Right cardiac atrium (tissue), 5 donors: ENCODE data around the gene SLC26A8. TPM values are rescaled to one million over a fixed set of nuclear protein-coding genes. Genes with fewer than 3 reads are reported as not detected.
A peak's percentile ranks its signal among the peaks of the same experiment; 100 is the strongest.

Experiments used
- ATAC-seq, 2 donors: fragments of 200-7000 bp; cut with Tn5 transposase; one replicate each; pipeline versions ENCODE4 v1.8.0 to v1.9.1; 2020; ENCODE audit warnings: moderate library complexity in 2 of 2, mild to moderate bottlenecking in 1 of 2
- DNase-seq, 3 donors: peaks; one replicate each; pipeline ENCODE4 v3.0.0-alpha.2; 2020
- H3K27ac ChIP-seq: one replicate; pipeline ENCODE4 v1.5.1; 2013; ENCODE audit warnings: mild to moderate bottlenecking, low read length, control low read depth, moderate library complexity
- H3K27me3 ChIP-seq: one replicate; pipeline ENCODE4 v1.6.1; 2013; ENCODE audit not compliant: control insufficient read depth, insufficient read depth
- H3K4me1 ChIP-seq: one replicate; pipeline ENCODE4 v1.6.1; 2013; ENCODE audit warnings: low read length; ENCODE audit not compliant: control insufficient read depth, insufficient read depth
- H3K4me3 ChIP-seq: one replicate; pipeline ENCODE4 v1.5.1; 2013; ENCODE audit warnings: low read length, control low read depth
- H3K9me3 ChIP-seq: one replicate; pipeline ENCODE4 v1.6.1; 2013; ENCODE audit warnings: low read length; ENCODE audit not compliant: control insufficient read depth
- WGBS: extraction: QIAGEN DNeasy Blood & Tissue Kit; methylation state at CpG from one replicate; pipeline ENCODE4 v1.1.7; 2013; 5-methylcytosine and 5-hydroxymethylcytosine counted together
- intact Hi-C, 4 donors: fragments of 100-400 bp; cut with DNase I; formaldehyde crosslinking; loops; one replicate each; pipeline versions ENCODE4 v1.11.0 to v1.14.0; 2022 to 2023
- polyA plus RNA-seq: library from polyadenylated mRNA; stranded (reverse); fragments of 200-250 nt; gene quantifications from one replicate; pipeline ENCODE4 v1.2.3, GENCODE V29; 2013
- total RNA-seq, 4 donors: library from RNA; stranded (reverse); fragmentation: NEBNext Ultra II Directional; extraction: Animal tissue kit (Norgen Biotek cat#: 25700); gene quantifications; one replicate each; pipeline ENCODE4 v1.2.1, GENCODE V29; 2021
- donor health status: healthy with polysubstance abuse.
- donor health status: DM: no; HTN: yes; CAD: no.
- donor health status: DM: no; HTN: no; CAD: no.
- donor health status: DM: no; HTN: yes; CAD: no; lungs with severe emphysema.
- donor health status: DM: yes; HTN: yes; CAD: no.

SLC26A8 gene
- total and polyA plus RNA-seq, 5 donors = 0.29 TPM; not detected in 4

DNA sequence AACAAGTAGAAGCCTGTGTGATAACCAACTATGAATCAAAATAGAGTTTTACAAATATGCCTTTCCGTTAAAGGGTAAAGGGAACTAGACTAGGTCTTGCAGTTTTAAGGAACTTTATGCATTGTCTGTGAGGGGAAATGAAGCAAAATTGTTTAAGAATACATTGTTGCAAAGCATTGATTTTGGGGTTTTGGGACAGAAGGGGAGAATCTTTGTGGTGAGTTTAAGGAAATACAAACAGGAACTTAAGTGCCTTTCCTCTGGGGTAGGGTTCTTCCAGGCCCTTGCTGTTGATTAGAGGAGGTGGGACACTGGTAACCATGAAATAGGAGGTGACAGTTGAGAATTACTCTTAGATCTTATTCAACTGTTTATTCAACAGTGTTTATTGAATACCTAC is 7.8 kb upstream of the SLC26A8 start:
- intact Hi-C loops = loop anchor here in 1 of 4 donors (10.0 kb wide), 1 partner anchor 163 kb away; the partner anchor contains the start of gene BRPF3
- Histone ChIP-seq H3K27me3 (no peaks in the 10 kb centered on the region), H3K27ac (no peak overlapping the region), H3K4me3 (no peak overlapping the region), H3K4me1 (peaks cover 2% of the 10 kb centered on the region), H3K9me3 (no peaks in the 10 kb centered on the region)
- DNase-seq = no peak
- 77% methylated on average over 1 of the region's 1 CpG for WGBS
- ATAC-seq = no peak

DNA sequence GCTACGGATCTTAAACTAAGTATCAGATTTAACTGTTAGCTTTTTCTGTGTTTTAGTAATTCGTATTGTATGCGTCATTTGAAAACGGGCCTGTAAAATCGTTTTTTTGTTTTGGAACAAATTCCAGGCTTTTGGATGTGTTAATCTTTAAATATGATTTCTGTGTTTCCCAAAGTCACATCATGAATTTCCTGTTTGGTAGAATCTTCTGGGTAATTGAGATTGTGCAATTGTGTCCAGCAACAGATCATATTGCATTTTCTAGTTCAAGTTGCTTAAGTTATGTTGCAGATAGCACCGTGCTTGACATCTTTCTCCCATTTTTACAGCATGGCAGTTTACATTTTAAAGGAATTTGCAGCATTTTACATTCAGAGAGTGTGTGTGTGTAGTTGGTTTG is 5.0 kb upstream of the SLC26A8 start:
- Histone ChIP-seq H3K27ac (no peak overlapping the region), H3K4me3 (peak overlapping the region; percentile 86), H3K4me1 (peaks cover 2% of the 10 kb centered on the region), H3K9me3 (no peaks in the 10 kb centered on the region), H3K27me3 (no peaks in the 10 kb centered on the region)
- 3% methylated on average over 6 of the region's 6 CpGs for WGBS
- intact Hi-C loops = loop anchor here in 3 of 4 donors (2.0 to 5.0 kb wide), 2 partner anchors 65 to 168 kb away; partner anchors contain the start of gene BRPF3 (in 2 of the 3)
- DNase-seq (no peak), ATAC-seq (no peak)

GRCh38 chr6:36028877-36029324 is 4.5 kb upstream of the SLC26A8 start:
- Histone ChIP-seq H3K4me1 (peaks cover 2% of the 10 kb centered on the region), H3K9me3 (no peaks in the 10 kb centered on the region), H3K4me3 (peak overlapping the region; percentile 86), H3K27ac (peak overlapping the region; percentile 57), H3K27me3 (no peaks in the 10 kb centered on the region)
- DNase-seq (peak; percentile 75 to 85 (median 77)), ATAC-seq (peak; percentile 67 to 79)
- WGBS = 1% methylated on average over 13 of the region's 13 CpGs
- intact Hi-C loops = loop anchor here in 3 of 4 donors (2.0 to 5.0 kb wide), 2 partner anchors 66 to 168 kb away; partner anchors contain the start of gene BRPF3 (in 2 of the 3)

GRCh38 chr6:36028088-36028876 is 3.8 kb upstream of the SLC26A8 start:
- Histone ChIP-seq H3K27ac (peak overlapping the region; percentile 74), H3K27me3 (no peaks in the 10 kb centered on the region), H3K9me3 (no peaks in the 10 kb centered on the region), H3K4me1 (peaks cover 2% of the 10 kb centered on the region), H3K4me3 (peak overlapping the region; percentile 86)
- intact Hi-C loops = loop anchor here in 3 of 4 donors (2.0 to 5.0 kb wide), 2 partner anchors 67 to 169 kb away; partner anchors contain the start of gene BRPF3 (in 2 of the 3)
- ATAC-seq (peak; percentile 30), DNase-seq (peak; percentile 42 to 73 (median 73))
- under 1% methylated on average over 44 of the region's 44 CpGs for WGBS

GRCh38 chr6:36027501-36028087 is 3.2 kb upstream of the SLC26A8 start, which contains the start of gene MAPK14:
Gene MAPK14 (plus strand): TSS chr6:36027808. CDS start chr6:36028158, 350 bp downstream.
- ATAC-seq = peak; percentile 96
- H3K9me3 ChIP-seq = no peaks in the 10 kb centered on the region
- H3K27ac ChIP-seq = peak within 1 kb of the TSS; percentile 74
- under 1% methylated on average over 62 of the region's 62 CpGs for WGBS
- intact Hi-C loops = loop anchor here (2.0 to 5.0 kb wide), 2 partner anchors 67 to 170 kb away; partner anchors contain the start of gene BRPF3 (in 2 of the 4)
- H3K4me1 ChIP-seq = peaks cover 2% of the 10 kb centered on the region
- peak; percentile 99 to 100 (median 99) for DNase-seq
- peak within 1 kb of the TSS; percentile 86 for H3K4me3 ChIP-seq
- H3K27me3 ChIP-seq = no peaks in the 10 kb centered on the region

DNA sequence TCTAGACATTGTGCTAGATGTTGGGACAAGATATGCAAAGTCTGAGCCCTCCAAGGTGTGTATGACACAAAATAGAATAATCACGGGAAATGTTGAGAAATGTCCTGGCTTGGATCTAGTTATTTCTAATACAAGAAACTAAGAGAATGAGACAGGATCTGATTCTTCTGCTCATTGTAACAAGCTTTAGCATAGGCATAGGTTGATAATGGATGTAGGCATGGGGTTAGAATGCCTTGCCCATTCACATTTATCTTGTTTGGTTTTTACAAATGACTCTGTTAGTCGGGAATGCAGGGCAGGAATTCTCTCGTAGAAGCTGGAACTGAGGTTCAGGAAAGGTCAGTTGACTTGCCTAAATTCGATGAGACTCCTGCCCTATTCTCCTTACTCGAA is 1.5 kb upstream of the SLC26A8 start:
- no peaks in the 10 kb centered on the region for H3K27me3 ChIP-seq
- H3K4me1 ChIP-seq = no peaks in the 10 kb centered on the region
- 38% methylated on average over 5 of the region's 5 CpGs for WGBS
- intact Hi-C loops = loop anchor here in 3 of 4 donors (2.0 to 5.0 kb wide), 2 partner anchors 69 to 171 kb away; partner anchors contain the start of gene BRPF3 (in 2 of the 3)
- H3K27ac ChIP-seq = no peak overlapping the region
- DNase-seq (no peak), ATAC-seq (no peak)
- H3K4me3 ChIP-seq = no peak overlapping the region
- no peaks in the 10 kb centered on the region for H3K9me3 ChIP-seq

GRCh38 chr6:36025260-36025931 is 955 bp upstream of the SLC26A8 start:
- ATAC-seq = no peak
- no peaks in the 10 kb centered on the region for H3K27me3 ChIP-seq
- no peak overlapping the region for H3K27ac ChIP-seq
- H3K4me1 ChIP-seq = no peaks in the 10 kb centered on the region
- intact Hi-C loops = loop anchor here in 2 of 4 donors (5.0 kb wide), 1 partner anchor 172 kb away; the partner anchor contains the start of gene BRPF3 (in 2 of the 2)
- DNase-seq = no peak
- no peak overlapping the region for H3K4me3 ChIP-seq
- H3K9me3 ChIP-seq = no peaks in the 10 kb centered on the region
- 84% methylated on average over 1 of the region's 1 CpG for WGBS

- ATAC-seq (no peak), DNase-seq (no peak)
- Histone ChIP-seq H3K27me3 (no peaks in the 10 kb centered on the region), H3K27ac (no peak overlapping the region), H3K4me1 (peaks cover 2% of the 10 kb centered on the region), H3K4me3 (no peak overlapping the region), H3K9me3 (no peaks in the 10 kb centered on the region)
- intact Hi-C loops = no loop called here
- 2% methylated on average over 1 of the region's 1 CpG for WGBS
These were observed 4.3 kb downstream of the SLC26A8 start for GRCh38 chr6:36020154-36020553.

GRCh38 chr6:36019167-36019566 is 5.3 kb downstream of the SLC26A8 start:
- no peak for ATAC-seq
- intact Hi-C loops = no loop called here
- no peak overlapping the region for H3K27ac ChIP-seq
- no peaks in the 10 kb centered on the region for H3K27me3 ChIP-seq
- WGBS = 88% methylated on average over 11 of the region's 11 CpGs
- H3K4me1 ChIP-seq = peaks cover 2% of the 10 kb centered on the region
- no peaks in the 10 kb centered on the region for H3K9me3 ChIP-seq
- H3K4me3 ChIP-seq = no peak overlapping the region
- DNase-seq = no peak

GRCh38 chr6:36018339-36018738 is 6.1 kb downstream of the SLC26A8 start:
- no peaks in the 10 kb centered on the region for H3K9me3 ChIP-seq
- no peak for DNase-seq
- H3K27me3 ChIP-seq = no peaks in the 10 kb centered on the region
- peaks cover 2% of the 10 kb centered on the region for H3K4me1 ChIP-seq
- no peak overlapping the region for H3K4me3 ChIP-seq
- 87% methylated on average over 2 of the region's 2 CpGs for WGBS
- no peak for ATAC-seq
- intact Hi-C loops = no loop called here
- H3K27ac ChIP-seq = no peak overlapping the region
